C1 segment of cervical spinal cord (tissue), 14 donors: Measurements from ENCODE around the gene ACOXL.
"Not testable (repeated sequence)": the region's sequence is repeated elsewhere in the genome, so short reads cannot be mapped to it uniquely, and the experiment has no call there.

ENCODE experiments used
- DNase-seq, 14 donors: peaks; one replicate each; lab custom pipeline; 2025; lab: John Stamatoyannopoulos, UW

The ACOXL gene

GRCh38 chr2:110854355-110855081 is 122.1 kb downstream of the ACOXL start:
- no peak for DNase-seq

DNA sequence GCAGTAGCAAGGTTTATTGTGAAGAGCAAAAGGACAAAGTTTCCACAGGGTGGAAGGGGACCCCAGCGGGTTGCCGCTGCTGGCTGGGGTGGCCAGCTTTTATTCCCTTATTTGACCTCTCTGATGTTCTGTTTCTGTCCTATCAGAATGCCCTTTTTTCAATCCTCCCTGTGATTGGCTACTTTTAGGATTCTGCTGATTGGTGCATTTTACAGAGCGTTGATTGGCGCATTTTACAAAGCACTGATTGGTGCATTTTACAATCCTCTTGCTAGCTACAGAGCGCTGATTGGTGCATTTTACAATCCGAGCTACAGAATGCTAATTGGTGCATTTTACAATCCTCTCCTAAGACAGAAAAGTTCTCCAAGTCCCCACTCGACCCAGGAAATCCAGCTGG is 123.5 kb downstream of the ACOXL start:
- DNase-seq = not testable (repeated sequence)

- peak in 10 of 14 donors; percentile 1 to 54 (median 34) for DNase-seq
Measured at GRCh38 chr2:110858135-110858725, 125.9 kb downstream of the ACOXL start.

- peak in 1 of 14 donors; percentile 5 for DNase-seq
Measured at GRCh38 chr2:110858993-110859701, 126.8 kb downstream of the ACOXL start.

DNA sequence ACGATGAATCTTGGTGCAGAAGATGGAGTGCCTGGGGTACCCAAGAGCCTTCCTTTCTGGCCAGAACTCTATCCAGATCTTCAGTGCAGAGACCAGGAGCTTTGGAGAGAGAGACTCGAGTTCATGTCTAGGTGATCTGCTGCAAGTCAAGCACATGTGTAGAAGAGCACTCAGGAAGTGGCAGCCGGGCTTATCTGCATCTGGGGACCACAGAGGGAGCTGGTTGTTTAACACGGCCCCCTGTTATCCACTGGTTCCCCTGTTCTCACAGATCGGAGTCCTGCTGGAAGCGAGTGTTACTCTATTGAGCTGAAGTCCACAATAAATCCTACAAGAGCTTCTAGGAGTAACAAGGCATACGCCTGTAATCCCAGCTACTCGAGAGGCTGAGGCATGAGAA is 128.3 kb downstream of the ACOXL start:
- no peak for DNase-seq

- no peak for DNase-seq
Measured at GRCh38 chr2:110861616-110862260, 129.4 kb downstream of the ACOXL start.

GRCh38 chr2:110863726-110864125 is 131.4 kb downstream of the ACOXL start:
- DNase-seq = no peak

DNA sequence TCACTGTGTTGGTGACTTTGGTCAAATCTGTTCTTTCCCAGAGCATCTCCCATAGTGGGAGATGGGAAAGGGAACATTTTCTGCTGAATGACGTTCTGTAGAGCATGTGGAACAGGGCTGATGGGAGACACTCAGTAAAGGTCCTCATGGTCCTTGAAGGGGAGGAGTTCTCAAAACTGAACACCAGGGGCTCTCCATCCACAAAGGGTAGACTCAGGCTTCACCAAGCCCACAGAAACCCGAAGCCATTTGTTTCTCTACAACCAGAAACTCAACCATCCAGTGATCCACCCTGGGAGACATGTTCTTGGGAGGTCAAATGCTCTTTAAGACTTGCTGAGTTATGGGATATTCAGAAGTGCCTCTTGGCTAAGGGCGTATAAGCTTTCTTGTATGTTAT is 131.8 kb downstream of the ACOXL start:
- no peak for DNase-seq

DNA sequence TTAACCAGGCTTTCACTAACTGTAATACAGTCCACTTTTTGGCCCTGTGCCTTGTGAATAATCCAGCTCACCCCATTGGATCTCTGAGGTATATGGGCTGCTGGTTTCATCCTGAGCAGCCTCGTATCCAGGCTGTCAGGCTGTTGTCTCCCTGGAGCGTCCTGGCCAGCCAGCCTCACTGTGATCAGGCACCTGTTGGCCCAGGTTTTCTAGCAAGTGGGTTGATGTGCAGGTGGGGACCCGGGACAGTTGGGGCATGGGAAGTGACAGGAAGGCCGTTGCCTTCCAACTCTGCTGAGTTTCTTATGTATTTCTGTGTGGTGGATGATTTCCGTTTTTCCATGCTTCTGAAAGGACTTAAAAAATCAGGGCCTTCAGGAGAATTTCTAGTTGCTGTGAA is 132.4 kb downstream of the ACOXL start:
- DNase-seq = no peak

DNA sequence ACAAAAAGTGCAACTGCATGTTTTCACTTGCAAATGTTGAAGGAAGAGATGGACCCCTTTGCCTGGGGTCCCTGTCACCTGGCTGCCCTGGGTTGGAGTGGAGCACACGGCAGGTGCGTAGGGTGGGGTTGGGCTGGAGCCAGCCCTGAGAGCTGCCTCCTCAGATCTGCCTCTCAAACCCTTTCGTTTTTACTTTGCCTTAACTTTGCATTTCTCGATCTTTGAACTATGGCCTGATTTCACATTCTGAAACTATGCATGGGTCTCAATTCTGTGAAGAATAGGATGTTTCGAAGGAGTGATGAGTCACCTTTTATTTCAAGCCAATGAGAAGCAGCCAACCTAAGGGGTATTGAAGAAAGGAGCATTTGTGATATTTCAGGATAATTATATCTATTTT is 132.8 kb downstream of the ACOXL start:
- DNase-seq = no peak

DNA sequence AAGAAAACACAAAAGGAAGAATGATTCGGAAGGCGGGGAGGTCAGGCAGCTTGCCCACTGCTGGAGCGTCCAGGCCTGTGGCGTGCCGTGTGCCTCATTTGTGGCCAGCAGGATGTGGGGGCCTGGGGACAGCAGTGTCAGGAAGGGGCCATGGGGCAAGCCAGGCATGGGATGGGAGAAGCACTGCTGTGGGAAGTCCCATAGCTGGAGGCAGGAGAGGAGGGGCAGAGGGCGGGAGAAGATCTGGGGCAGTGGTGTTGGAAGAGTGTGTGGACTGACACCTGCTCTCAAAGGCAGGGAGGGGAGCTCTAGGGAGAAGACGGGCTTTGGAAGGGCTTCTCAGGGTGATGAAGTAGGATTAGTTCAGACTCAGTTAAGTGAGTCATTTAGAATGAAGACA is 133.7 kb downstream of the ACOXL start:
- no peak for DNase-seq

DNA sequence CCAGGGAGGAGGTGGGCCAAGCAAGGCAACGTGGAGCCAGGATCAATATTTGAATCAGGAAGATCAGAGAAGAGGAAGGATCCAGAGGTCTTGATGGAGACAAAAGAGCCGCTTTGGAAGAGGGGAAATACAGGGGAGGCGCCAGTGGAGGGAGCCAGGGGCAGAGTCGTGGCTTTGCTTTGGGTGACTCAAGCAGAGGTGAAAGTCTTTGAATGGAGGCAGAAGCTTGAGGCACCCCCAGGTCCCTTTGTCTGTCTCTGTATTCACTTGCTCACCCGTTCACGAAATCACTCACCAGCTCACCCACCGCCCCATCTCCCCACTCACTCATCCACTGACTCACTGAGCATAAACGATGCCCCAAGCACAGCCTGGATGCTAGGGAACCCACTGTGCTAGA is 134.1 kb downstream of the ACOXL start:
- DNase-seq = no peak

GRCh38 chr2:110867078-110867477 is 134.7 kb downstream of the ACOXL start:
- no peak for DNase-seq

- DNase-seq = no peak
Measured at GRCh38 chr2:110868971-110869370, 136.6 kb downstream of the ACOXL start.

- no peak for DNase-seq
Measured at GRCh38 chr2:110869472-110870446, 137.4 kb downstream of the ACOXL start.

- no peak for DNase-seq
Measured at GRCh38 chr2:110870545-110870944, 138.2 kb downstream of the ACOXL start.

GRCh38 chr2:110871637-110872036 is 139.3 kb downstream of the ACOXL start:
- no peak for DNase-seq

DNA sequence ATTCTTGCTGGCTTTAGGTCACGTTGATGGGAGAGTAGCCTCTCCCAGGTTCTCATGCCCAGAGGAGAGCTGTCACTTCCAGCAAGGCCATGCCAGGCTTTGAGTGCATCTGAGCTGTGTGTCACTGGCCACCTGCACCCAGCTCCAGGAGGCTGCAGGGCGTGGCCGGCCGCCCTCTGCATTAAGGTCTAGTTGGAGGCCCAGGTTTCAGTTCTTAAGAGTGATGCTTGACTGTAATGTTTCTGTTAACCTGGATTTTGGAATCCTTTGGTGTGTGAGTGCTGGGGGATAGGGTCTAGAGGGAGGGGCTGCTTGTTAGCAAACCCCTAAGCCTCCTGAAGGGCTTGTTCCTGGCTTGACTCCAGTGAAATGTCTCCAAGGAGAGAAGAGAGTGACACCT is 140.1 kb downstream of the ACOXL start:
- DNase-seq = no peak

- DNase-seq = no peak
Measured at GRCh38 chr2:110873056-110873502, 140.7 kb downstream of the ACOXL start.

DNA sequence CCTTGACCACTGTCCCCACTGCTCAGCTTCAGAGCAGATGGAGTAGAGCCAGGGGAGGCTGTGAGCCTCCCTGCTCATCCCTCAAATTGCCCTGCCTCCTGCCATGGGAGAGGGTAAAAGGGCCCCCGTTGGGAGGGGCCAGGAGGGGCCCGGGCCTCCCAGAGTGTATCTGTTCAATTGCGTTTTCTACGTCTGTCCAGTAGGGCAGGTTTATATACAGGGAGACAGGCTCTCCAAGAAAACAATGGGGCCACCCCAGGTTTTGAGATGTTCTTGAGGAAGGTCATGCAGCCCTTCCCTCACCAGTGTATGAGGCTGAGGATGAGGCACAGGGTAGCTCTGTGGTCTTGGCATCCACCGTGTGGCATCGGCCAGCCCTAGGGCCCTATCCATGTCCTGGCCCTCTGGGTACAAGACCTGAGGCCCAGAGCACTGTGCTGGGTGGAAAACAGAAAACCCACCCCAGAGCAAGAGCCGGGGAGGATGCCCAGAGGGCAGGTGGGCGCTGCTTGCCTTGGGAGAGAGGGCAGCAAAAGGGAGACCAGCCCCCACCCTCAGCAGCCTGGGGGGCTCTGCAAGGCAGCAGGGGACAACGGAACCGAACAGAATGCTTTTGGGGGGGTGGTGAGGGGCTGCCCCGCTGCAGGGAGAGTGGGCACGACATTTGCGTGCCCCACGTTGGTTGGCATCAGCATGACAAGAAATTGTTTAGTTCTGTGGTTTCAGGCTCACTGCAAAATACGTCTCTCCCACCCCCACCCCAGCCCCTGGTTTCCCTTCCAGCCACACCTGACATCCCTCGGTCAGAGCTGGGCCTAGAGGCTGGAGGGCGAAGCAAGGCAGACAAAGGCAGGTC is 141.5 kb downstream of the ACOXL start:
- DNase-seq = no peak
